ENCODE measurements around the gene ARHGAP26. TPM values are rescaled to one million over a fixed set of nuclear protein-coding genes. Genes with fewer than 3 reads are reported as not detected.

The ARHGAP26 gene
- total RNA-seq, 4 donors from 2014 or later = 61.0 to 76.7 (median 61.2) TPM

DNA sequence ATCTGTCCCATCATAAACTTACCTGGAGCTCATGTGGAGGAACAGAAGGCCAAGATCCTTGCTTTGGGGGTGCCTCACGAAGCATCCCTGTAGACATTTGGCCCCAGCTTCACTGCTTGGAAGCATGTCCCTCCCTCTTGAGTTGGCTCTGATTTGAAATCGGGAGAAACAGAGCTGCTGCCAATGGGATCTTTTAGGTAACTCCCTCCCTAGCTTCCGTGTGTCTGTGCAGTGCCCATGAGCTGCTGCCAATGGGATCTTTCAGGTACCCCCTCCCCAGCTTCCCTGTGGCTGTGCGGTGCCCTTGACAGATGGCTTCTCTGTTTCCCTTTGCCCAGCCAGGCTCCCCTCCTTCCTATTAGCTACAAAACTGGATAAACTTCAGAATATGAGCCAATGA lies 455.3 kb downstream of the ARHGAP26 start:
- TF ChIP-seq, protein P1, sequence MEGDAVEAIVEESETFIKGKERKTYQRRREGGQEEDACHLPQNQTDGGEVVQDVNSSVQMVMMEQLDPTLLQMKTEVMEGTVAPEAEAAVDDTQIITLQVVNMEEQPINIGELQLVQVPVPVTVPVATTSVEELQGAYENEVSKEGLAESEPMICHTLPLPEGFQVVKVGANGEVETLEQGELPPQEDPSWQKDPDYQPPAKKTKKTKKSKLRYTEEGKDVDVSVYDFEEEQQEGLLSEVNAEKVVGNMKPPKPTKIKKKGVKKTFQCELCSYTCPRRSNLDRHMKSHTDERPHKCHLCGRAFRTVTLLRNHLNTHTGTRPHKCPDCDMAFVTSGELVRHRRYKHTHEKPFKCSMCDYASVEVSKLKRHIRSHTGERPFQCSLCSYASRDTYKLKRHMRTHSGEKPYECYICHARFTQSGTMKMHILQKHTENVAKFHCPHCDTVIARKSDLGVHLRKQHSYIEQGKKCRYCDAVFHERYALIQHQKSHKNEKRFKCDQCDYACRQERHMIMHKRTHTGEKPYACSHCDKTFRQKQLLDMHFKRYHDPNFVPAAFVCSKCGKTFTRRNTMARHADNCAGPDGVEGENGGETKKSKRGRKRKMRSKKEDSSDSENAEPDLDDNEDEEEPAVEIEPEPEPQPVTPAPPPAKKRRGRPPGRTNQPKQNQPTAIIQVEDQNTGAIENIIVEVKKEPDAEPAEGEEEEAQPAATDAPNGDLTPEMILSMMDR (IDR thresholded peaks at IDR 0.05) = no peak
- TF ChIP-seq POLR2A (IDR thresholded peaks at IDR 0.05) (no peak), POLR2AphosphoS5 (IDR thresholded peaks at IDR 0.05) (no peak), EP300 (IDR thresholded peaks at IDR 0.05; ENCODE audit: low read depth) (no peak)
- Histone ChIP-seq H3K27ac (no peak overlapping the region), H3K36me3 (no peaks in the 10 kb centered on the region), H3K4me1 (peaks cover 0 to 17% (median 0%) of the 10 kb centered on the region in 4 donors), H3K9me3 (no peaks in the 10 kb centered on the region), H3K4me3 (no peak overlapping the region), H3K27me3 (no peaks in the 10 kb centered on the region)
- no peak for DNase-seq
- WGBS, 2 donors (ENCODE audit: low coverage in 1 of 2) = 92 to 96% methylated on average over 2 to 4 of the region's 4 CpGs
- in situ Hi-C loops (cut with MboI; ENCODE audit: low pct_ligation_motif_present in 1 of 4, low pct_unique_long_range_greater_than_20kb in 1 of 4, low sequenced_read_pairs in 3 of 4) = no loop called here
- intact Hi-C loops (cut with DNase I; ENCODE audit: low total_unique reads) = no loop called here

DNA sequence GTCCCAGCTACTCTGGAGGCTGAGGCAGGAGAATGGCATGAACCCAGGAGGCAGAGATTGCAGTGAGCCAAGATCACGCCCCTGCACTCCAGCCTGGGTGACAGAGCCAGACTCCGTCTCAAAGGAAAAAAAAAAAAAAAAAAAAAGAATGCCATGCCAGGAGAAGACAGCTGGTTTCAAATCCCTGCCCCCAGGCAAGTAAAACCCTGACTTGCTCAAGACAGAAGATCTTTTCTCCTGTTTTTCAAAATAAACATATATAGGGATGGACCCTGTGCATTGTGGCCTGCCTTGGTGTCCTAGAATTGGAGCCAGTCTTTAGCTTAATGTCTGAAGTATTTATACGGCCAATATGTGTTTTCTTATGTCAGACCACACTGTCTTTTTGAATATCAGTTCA lies 456.2 kb downstream of the ARHGAP26 start:
- no peak for DNase-seq
- H3K27me3 ChIP-seq = no peaks in the 10 kb centered on the region
- H3K9me3 ChIP-seq = no peaks in the 10 kb centered on the region
- peaks cover 0 to 17% (median 0%) of the 10 kb centered on the region in 4 donors for H3K4me1 ChIP-seq
- H3K27ac ChIP-seq = no peak overlapping the region
- no peak overlapping the region for H3K4me3 ChIP-seq
- intact Hi-C loops (cut with DNase I; ENCODE audit: low total_unique reads) = no loop called here
- in situ Hi-C loops (cut with MboI; ENCODE audit: low pct_ligation_motif_present in 1 of 4, low pct_unique_long_range_greater_than_20kb in 1 of 4, low sequenced_read_pairs in 3 of 4) = no loop called here
- TF ChIP-seq POLR2AphosphoS5 (IDR thresholded peaks at IDR 0.05) = no peak
- TF ChIP-seq, protein P1 (IDR thresholded peaks at IDR 0.05) = no peak
- TF ChIP-seq EP300 (IDR thresholded peaks at IDR 0.05; ENCODE audit: low read depth) = no peak
- TF ChIP-seq POLR2A (IDR thresholded peaks at IDR 0.05) = no peak
- WGBS, 2 donors (ENCODE audit: low coverage in 1 of 2) = 71 to 75% methylated on average over 1 to 3 of the region's 3 CpGs
- H3K36me3 ChIP-seq = no peaks in the 10 kb centered on the region

DNA sequence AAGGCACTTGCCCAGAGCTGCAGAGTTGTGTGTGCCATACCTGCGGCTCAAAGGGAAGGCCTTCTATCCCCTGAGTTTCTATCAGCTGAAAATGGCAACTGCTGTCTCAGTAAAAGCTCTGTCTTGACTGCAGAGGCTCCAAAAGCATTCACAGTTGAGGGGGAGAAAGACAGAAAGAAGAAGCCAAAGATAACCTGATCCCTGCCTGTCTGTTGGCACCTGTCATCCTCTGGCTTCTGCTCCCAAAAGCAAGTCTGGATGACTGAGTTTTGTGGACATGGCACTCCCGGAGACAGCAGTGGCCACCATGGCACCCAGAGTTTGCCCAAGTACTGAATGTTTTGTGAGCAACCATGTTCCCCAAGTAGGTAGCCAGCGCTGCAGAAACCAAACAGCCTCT lies 456.7 kb downstream of the ARHGAP26 start:
- WGBS, 2 donors (ENCODE audit: low coverage in 1 of 2) = 80 to 98% methylated on average over 2 to 3 of the region's 3 CpGs
- H3K27me3 ChIP-seq = no peaks in the 10 kb centered on the region
- peaks cover 0 to 17% (median 0%) of the 10 kb centered on the region in 4 donors for H3K4me1 ChIP-seq
- in situ Hi-C loops (cut with MboI; ENCODE audit: low pct_ligation_motif_present in 1 of 4, low pct_unique_long_range_greater_than_20kb in 1 of 4, low sequenced_read_pairs in 3 of 4) (no loop called here), intact Hi-C loops (cut with DNase I; ENCODE audit: low total_unique reads) (no loop called here)
- TF ChIP-seq, protein P1 (IDR thresholded peaks at IDR 0.05) = no peak
- TF ChIP-seq EP300 (IDR thresholded peaks at IDR 0.05; ENCODE audit: low read depth) (no peak), POLR2A (IDR thresholded peaks at IDR 0.05) (no peak), POLR2AphosphoS5 (IDR thresholded peaks at IDR 0.05) (no peak)
- H3K27ac ChIP-seq = no peak overlapping the region
- H3K9me3 ChIP-seq = no peaks in the 10 kb centered on the region
- no peaks in the 10 kb centered on the region for H3K36me3 ChIP-seq
- H3K4me3 ChIP-seq = no peak overlapping the region
- DNase-seq = no peak

DNA sequence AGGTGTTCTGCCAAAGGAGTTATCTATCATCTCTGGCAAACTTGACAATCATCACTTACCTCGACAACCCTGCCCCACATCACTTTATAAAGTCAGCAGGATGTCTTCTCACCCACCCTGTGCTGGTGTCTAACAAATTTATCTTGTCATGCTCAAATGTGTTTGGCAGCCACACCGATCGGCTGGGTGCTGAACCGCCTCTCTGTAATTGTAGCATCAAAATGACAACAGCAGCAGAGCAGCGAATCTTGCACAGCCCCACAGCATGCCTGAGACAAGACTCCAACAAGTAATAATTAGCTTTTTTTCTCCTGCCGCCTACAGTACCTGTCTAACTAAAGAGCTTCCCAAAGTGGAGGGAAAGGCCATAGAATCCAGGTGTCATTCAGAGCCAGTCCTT lies 457.1 kb downstream of the ARHGAP26 start:
- peaks cover 0 to 16% (median 0%) of the 10 kb centered on the region in 4 donors for H3K4me1 ChIP-seq
- no peak overlapping the region for H3K4me3 ChIP-seq
- no peak overlapping the region for H3K27ac ChIP-seq
- TF ChIP-seq POLR2AphosphoS5 (IDR thresholded peaks at IDR 0.05) (no peak), POLR2A (IDR thresholded peaks at IDR 0.05) (no peak), EP300 (IDR thresholded peaks at IDR 0.05; ENCODE audit: low read depth) (no peak)
- TF ChIP-seq, protein P1 (IDR thresholded peaks at IDR 0.05) = no peak
- in situ Hi-C loops (cut with MboI; ENCODE audit: low pct_ligation_motif_present in 1 of 4, low pct_unique_long_range_greater_than_20kb in 1 of 4, low sequenced_read_pairs in 3 of 4) = no loop called here
- DNase-seq = no peak
- no peaks in the 10 kb centered on the region for H3K9me3 ChIP-seq
- WGBS, 2 donors (ENCODE audit: low coverage in 1 of 2) = 90 to 95% methylated on average over 1 to 6 of the region's 6 CpGs
- H3K27me3 ChIP-seq = no peaks in the 10 kb centered on the region
- no peaks in the 10 kb centered on the region for H3K36me3 ChIP-seq
- intact Hi-C loops (cut with DNase I; ENCODE audit: low total_unique reads) = no loop called here
